ENCODE measurements around the gene PRKG1.

- TF ChIP-seq CTCF (IDR thresholded peaks at IDR 0.05) = no peak
- TF ChIP-seq ZFX (IDR thresholded peaks at IDR 0.05; ENCODE audit: borderline replicate concordance) = no peak
Measured at GRCh38 chr10:52334595-52334994, 1260.3 kb downstream of the PRKG1 start.
